GM12892 (cell line): Measurements from ENCODE around the gene ACSL6.

Experiments used
- DNase-seq: peaks from one replicate; pipeline ENCODE4 v3.0.0; 2011; ENCODE audit not compliant: insufficient read length
- FAIRE-seq: peaks from 2 replicates; lab custom pipeline; 2011; peaks lifted over from hg19 to GRCh38; lab: Jason Lieb, UNC
- POLR2A ChIP-seq: IDR thresholded peaks from 2 replicates; pipeline ENCODE4 v1.6.1; 2011; ENCODE audit warnings: low read depth, low read length, control low read depth
- POLR2AphosphoS5 ChIP-seq: IDR thresholded peaks from 2 replicates; pipeline ENCODE4 v1.6.1; 2011; ENCODE audit warnings: low read depth, low read length, control low read depth
- TAF1 ChIP-seq: IDR thresholded peaks from 2 replicates; pipeline ENCODE4 v1.6.1; 2011; ENCODE audit warnings: low read depth, mild to moderate bottlenecking, control low read depth, low read length, borderline replicate concordance

ACSL6 gene

DNA sequence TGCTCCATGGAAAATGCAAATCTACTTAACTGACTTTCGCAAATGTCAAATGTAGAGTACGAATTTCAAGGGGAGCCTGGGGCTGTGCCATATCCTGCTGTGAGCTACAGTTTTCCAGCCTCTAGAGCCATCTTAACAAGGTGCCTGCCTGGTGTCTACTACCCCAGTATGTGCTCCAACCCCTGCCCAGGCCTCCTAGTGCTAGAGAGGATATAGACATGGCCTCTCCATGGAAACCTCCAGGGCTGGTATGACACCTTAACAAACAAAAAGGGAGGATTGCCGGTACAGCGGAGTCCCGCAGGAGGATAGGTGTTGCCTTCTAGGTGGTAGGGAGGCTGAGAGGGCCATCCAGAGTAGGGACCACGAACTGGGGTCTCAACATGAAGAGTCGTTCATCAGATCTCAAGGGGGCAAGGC is 35.4 kb upstream of the ACSL6 start:
- no peak for FAIRE-seq
- TF ChIP-seq POLR2AphosphoS5 (no peak), POLR2A (no peak), TAF1 (no peak)
- no peak for DNase-seq

DNA sequence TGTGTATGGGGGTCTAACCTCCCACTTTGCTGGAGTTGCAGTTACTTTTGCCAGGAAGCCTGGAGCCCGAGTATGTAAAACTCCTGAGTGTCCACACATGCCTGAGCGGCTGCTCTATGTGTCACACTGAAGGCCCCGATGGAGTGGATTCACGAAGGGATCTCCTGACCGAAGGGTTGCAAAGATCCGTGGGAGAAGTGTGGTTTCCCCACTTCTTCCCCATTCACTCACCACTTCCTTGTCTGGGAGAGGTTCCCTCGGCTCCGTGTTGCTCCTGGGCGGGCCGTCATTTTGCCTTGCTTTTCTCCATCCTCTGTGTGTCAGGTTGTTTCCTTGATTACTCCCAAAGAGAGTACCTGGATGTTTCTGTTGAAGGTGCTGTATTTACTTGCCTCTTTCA is 32.7 kb upstream of the ACSL6 start:
- no peak for FAIRE-seq
- DNase-seq, result no peak
- TF ChIP-seq POLR2AphosphoS5 (no peak), POLR2A (no peak), TAF1 (no peak)

DNA sequence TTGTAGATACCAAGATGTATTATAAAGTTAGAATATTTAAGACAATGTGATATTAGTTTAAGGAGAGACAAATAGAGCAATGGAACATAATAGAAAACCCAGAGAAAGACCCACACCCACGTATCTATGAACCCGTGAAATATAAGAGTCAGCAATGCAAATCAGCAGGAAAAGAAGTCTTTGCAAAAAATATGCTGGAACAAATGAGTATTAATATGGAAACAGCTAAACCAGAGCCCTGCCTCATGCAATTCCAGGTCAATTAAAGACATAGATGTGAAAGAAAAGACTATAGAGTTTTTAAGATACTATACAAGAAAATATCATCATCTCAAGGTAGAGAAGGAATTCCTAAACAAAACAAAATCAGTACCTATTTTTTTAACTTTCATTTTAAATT is 25.9 kb upstream of the ACSL6 start:
- FAIRE-seq, result no peak
- no peak for TF ChIP-seq TAF1
- TF ChIP-seq POLR2A, result no peak
- TF ChIP-seq POLR2AphosphoS5, result no peak
- no peak for DNase-seq

DNA sequence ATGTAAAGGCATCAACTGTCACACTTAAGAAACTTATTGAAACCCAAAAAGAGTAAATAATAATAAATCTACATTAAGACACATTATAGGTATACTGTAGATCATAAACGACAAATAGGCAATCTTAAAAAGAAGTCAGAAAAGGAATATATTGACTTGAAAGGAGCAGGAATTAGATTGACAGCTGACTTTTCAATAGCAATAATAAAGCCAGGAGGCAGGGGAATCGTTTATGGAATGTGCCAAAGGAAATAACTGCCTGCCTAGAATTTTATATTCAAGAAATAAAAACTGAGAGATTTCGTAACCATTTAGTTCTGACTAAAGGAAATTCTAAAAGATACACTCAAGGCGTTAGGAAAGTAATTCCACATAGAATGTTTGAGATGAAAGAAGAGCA is 21.7 kb upstream of the ACSL6 start:
- no peak for TF ChIP-seq TAF1
- no peak for TF ChIP-seq POLR2AphosphoS5
- TF ChIP-seq POLR2A, result no peak
- DNase-seq, result no peak
- no peak for FAIRE-seq

DNA sequence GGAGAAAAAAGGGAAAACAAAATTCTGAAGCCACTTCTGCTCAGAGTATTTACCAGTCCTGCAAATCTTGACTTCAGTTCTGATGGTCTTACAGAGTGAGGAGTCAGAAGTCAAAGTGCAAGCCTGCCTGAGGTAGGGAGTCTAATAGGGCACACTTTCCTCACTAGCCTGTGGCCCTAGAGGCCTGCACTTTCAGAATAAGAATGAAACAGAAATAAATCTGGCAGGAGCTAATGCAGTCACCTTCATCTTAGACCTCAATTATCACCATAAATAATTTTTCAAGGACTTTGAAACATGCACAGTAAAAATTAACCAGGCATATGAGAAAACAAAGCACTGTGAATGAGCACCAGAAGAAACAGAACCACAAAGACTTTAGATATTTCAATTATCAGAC is 20.7 kb upstream of the ACSL6 start:
- no peak for TF ChIP-seq POLR2AphosphoS5
- TF ChIP-seq TAF1, result no peak
- TF ChIP-seq POLR2A, result no peak
- no peak for DNase-seq
- FAIRE-seq, result no peak

DNA sequence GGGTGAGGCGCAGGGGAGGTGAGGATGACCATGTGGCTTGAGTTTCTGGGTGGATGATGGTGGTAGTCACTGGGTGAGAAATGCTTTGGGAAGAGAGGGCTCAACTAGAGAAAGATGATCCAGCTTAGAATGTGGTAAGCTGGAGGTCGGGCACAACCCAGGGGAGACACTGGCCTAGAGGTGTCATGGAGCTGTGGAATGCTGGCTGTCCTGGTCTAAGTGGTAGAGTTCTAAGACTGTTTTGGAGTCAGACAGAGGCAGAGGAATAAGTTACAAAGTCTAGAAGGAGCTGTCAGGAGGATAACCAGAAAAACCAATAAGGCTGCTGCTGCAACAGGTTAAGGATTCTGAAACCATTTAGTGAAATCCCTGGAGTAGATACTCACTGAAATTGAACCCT is 19.2 kb upstream of the ACSL6 start:
- TF ChIP-seq POLR2AphosphoS5, result no peak
- TF ChIP-seq POLR2A, result no peak
- TF ChIP-seq TAF1, result no peak
- DNase-seq (no peak), FAIRE-seq (no peak)

DNA sequence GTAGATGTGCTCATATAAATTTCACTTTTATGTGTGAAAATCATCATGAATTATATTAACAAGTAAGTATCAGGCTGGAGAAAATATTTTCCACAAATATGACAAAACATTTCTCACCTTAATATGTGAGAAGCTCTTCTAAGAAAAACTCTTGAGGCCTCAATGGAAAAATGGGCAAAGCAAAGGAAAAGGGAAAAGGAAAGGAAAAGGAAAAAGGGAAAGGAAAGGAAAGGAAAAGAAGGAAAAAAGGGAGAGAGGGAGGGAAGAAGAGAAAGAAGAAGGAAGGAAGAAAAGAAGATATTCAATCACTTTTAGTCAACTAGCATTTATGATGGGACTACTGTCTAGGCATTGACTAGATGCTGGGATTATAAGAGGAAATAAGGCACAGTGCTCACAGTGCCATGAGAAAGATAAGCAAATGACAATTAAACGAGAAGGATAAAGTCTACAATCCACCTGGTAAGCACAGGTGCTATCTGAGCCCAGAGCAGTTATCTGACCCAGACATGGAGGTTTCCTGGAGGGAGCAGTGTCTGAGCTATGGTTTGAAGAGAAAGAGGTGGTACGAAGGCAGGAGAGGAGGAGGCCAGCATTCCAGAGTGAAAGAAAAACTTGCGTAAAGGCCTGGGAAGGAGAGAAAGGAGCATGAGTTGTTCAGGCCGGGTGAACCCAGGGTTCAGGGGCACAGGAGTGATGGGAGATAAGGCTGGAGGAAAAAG is 18.3 kb upstream of the ACSL6 start:
- FAIRE-seq (no peak), DNase-seq (no peak)
- TF ChIP-seq POLR2A (no peak), POLR2AphosphoS5 (no peak)

DNA sequence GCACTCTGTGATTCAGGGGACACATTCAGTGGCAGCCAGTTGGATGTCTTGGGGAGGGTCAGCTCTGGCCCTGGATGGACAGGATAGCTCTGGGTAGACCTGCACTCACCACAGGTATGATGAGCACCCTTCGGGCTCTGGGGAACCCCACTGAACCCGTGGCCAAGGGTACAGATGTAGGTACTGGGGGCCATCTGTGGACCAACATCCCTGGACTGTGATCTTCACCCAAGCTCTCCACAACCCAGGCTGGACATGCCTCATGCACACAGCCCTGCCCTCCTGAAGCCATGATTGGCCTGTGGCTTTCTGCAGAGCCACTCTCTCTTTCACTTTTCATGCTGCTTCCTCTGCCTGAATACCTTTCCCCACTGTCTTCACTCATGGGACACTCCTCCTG is 15.6 kb upstream of the ACSL6 start:
- DNase-seq (no peak), FAIRE-seq (peak; percentile 9)
- TF ChIP-seq POLR2AphosphoS5 (no peak), POLR2A (no peak), TAF1 (no peak)

DNA sequence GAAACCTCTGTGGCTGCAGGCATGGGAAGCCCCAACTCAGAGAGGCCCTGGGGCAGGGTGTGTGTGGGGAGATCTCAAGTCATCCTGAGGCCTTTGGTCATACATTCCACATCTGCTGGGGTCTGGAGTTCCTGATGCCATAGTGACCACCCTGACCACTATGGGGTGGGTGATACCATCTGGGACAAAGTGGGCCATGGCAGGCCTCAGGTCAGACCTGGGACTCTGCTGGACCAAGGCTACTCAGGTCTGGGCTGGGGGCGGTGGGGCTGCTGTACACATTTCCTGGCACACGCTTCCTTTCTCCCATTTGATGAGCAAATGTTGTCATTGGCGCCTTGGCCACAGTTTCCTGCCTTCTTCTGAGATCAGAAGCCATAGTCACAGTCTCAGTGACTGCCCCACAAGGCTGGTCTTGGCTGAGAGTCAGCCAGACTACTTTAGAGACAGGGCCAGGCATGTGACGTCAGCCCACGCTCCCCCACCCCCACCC is 15.1 kb upstream of the ACSL6 start:
- no peak for DNase-seq
- FAIRE-seq, result no peak

DNA sequence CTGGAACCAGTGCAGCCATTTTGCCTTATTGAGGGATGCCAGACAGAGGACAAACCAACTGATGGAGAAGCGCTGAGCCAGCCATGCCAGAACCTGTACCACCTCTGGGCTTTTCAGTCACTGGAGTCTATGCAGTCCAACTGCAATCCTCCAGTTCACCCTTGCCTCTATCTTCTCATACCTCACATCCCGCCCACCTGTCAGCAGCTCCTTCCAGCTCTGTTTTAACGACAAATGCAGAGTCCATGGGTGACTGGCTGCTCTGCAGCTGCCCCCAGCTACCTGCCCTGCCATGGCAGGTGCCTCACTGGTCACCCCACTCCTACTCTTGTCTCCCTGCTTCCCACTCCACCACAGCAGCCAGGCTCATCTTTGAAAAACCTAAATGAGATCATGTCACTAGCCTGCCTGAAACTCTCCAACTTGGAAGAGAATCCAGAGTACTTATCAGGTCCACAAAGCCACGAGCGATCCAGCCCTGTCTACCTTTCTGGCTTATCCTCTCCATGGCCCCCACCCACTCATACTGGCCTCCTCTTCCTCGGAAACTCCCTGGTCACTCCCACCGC is 14.0 kb upstream of the ACSL6 start:
- no peak for FAIRE-seq
- TF ChIP-seq POLR2A, result no peak
- no peak for TF ChIP-seq POLR2AphosphoS5
- no peak for TF ChIP-seq TAF1

More for the DNA sequence above, 15.1 kb upstream of the ACSL6 start:
- TF ChIP-seq TAF1, result no peak
- no peak for TF ChIP-seq POLR2A
- no peak for TF ChIP-seq POLR2AphosphoS5

DNA sequence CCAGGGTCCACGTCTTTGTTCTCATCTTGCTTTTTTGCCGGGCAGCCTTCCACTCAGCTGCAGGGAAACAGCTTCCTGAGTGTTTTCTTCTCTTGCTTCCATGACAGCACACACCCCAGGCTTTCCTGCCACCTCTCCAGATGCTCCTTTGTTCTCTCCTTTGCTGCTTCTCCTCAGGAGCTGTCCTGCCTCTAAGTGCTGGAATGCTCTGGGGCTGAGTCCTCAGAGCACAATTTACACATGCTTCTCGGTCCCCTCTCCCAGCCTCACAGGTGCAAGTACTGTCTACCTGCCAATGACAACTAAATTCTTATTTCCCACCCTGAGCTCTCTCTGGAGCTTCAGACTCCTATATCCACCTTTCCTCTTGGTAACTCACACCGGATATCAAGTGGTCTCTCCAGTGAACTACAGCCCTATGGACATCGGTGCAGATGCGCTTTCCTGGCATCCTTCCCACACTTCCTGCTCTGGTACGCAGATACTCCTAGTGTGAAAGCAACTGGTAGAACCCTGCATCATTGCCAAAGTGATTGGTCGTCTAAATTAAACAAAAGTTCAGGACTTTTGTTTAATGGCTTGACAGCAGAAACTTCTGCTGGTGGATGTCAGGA is 13.4 kb upstream of the ACSL6 start:
- no peak for FAIRE-seq
- no peak for DNase-seq
- no peak for TF ChIP-seq TAF1
- no peak for TF ChIP-seq POLR2A

More for the DNA sequence above, 14.0 kb upstream of the ACSL6 start:
- no peak for DNase-seq

DNA sequence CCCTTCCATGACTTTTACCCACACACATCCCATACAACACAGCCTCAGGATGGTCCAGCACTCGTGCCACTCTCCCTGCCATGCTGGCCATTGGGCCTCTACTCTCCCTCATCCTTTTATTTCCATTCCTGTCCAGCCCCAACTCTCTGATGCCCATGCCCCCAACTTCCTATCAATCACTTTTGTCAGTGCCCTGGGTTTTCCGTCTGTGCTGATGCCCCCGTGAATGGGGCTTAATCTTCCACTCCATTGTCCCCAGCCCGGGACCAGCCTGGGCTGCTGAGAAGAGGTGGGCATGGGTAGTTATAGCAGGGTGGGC is 12.6 kb upstream of the ACSL6 start:
- no peak for DNase-seq
- FAIRE-seq, result no peak
- TF ChIP-seq POLR2AphosphoS5 (no peak), TAF1 (no peak)
